ENCODE measurements around the gene ABLIM1.

ABLIM1 gene

DNA sequence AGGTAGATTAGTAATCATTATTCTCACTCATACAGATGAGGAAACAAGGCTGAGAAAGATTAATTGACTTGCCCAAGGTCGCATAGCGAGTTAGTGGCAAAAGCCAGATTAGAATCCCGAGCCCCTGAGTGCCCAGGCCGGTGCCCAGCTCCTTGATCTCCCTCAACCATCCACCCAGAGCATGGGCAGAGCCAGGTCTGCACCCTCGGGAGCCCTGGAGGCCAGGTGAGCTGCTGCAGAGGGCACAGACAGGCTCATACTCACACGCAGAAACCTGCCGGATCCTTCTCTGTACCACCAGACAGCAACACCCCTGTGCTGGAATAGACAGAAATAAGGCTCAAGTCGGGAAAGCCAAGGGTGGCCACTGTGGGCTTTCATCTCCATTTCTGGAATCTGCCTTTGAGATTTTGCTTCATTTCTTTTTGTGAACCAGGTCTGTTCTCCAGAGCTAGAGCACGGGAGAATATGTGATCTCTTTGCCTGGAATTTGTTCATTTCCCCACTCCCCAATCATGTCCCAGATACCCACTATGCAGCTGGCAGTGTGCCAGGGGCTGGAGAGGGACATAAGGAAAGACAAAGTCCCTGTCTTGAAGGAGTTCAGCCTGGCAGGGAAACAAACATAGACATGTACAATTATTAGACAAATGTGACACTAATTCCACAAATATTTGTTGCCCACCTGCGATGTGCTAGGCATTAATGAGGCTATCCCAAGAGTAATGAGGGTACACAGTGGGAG lies 259.3 kb downstream of the ABLIM1 start:
- no peak for TF ChIP-seq POU2F2 (IDR thresholded peaks at IDR 0.05; ENCODE audit: low read depth, low read length)
- no peak for TF ChIP-seq PAX5 (IDR thresholded peaks at IDR 0.05; ENCODE audit: insufficient read depth, low read length, severe bottlenecking)
- TF ChIP-seq SPI1 (IDR thresholded peaks at IDR 0.05; ENCODE audit: low read depth, low read length), result no peak
- TF ChIP-seq POLR2AphosphoS5 (IDR thresholded peaks at IDR 0.05; ENCODE audit: low read depth, low read length), result no peak
- no peak for TF ChIP-seq TAF1 (IDR thresholded peaks at IDR 0.05; ENCODE audit: low read depth, low read length)
- no peak for TF ChIP-seq POLR2A (IDR thresholded peaks at IDR 0.05; ENCODE audit: low read depth, low read length)
- DNase-seq (ENCODE audit: insufficient read length, low spot score) (no peak), FAIRE-seq (no peak)

- TF ChIP-seq TAF1 (IDR thresholded peaks at IDR 0.05; ENCODE audit: low read depth, low read length), result no peak
- TF ChIP-seq PAX5 (IDR thresholded peaks at IDR 0.05; ENCODE audit: insufficient read depth, low read length, severe bottlenecking), result no peak
- no peak for TF ChIP-seq SPI1 (IDR thresholded peaks at IDR 0.05; ENCODE audit: low read depth, low read length)
- TF ChIP-seq POLR2AphosphoS5 (IDR thresholded peaks at IDR 0.05; ENCODE audit: low read depth, low read length), result no peak
- TF ChIP-seq POU2F2 (IDR thresholded peaks at IDR 0.05; ENCODE audit: low read depth, low read length), result no peak
- TF ChIP-seq POLR2A (IDR thresholded peaks at IDR 0.05; ENCODE audit: low read depth, low read length), result no peak
- DNase-seq (ENCODE audit: insufficient read length, low spot score) (no peak), FAIRE-seq (no peak)
These were observed 260.4 kb downstream of the ABLIM1 start for GRCh38 chr10:114397651-114398145.

DNA sequence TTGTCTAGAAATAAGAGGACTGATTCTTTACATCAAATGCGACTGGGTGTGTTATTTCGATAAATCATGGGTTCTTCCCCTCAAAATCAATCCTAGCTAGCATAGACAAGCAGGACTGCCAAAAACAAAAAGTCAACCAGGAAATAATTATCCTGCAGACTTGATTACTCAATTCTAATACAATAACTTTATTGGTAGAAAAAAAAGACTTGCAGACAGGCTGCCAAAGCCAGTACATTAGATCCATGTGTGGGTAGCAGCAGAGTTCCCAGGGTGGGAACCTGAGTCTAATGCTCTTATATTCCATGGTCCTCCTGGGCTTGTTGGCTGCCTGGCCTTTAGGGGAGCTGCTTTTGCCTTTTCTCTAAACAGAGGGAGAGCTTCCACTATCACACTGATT lies 261.6 kb downstream of the ABLIM1 start:
- DNase-seq (ENCODE audit: insufficient read length, low spot score) (no peak), FAIRE-seq (no peak)
- TF ChIP-seq PAX5 (IDR thresholded peaks at IDR 0.05; ENCODE audit: insufficient read depth, low read length, severe bottlenecking), result no peak
- TF ChIP-seq TAF1 (IDR thresholded peaks at IDR 0.05; ENCODE audit: low read depth, low read length), result no peak
- no peak for TF ChIP-seq POLR2A (IDR thresholded peaks at IDR 0.05; ENCODE audit: low read depth, low read length)
- TF ChIP-seq POU2F2 (IDR thresholded peaks at IDR 0.05; ENCODE audit: low read depth, low read length), result no peak
- TF ChIP-seq SPI1 (IDR thresholded peaks at IDR 0.05; ENCODE audit: low read depth, low read length), result no peak
- TF ChIP-seq POLR2AphosphoS5 (IDR thresholded peaks at IDR 0.05; ENCODE audit: low read depth, low read length), result no peak

GRCh38 chr10:114395366-114396022 lies 262.6 kb downstream of the ABLIM1 start:
- no peak for TF ChIP-seq SPI1 (IDR thresholded peaks at IDR 0.05; ENCODE audit: low read depth, low read length)
- TF ChIP-seq POU2F2 (IDR thresholded peaks at IDR 0.05; ENCODE audit: low read depth, low read length), result no peak
- TF ChIP-seq POLR2A (IDR thresholded peaks at IDR 0.05; ENCODE audit: low read depth, low read length), result no peak
- TF ChIP-seq POLR2AphosphoS5 (IDR thresholded peaks at IDR 0.05; ENCODE audit: low read depth, low read length), result no peak
- no peak for TF ChIP-seq TAF1 (IDR thresholded peaks at IDR 0.05; ENCODE audit: low read depth, low read length)
- no peak for TF ChIP-seq PAX5 (IDR thresholded peaks at IDR 0.05; ENCODE audit: insufficient read depth, low read length, severe bottlenecking)
- FAIRE-seq (no peak), DNase-seq (ENCODE audit: insufficient read length, low spot score) (no peak)

GRCh38 chr10:114394531-114394930 lies 263.5 kb downstream of the ABLIM1 start:
- TF ChIP-seq POLR2AphosphoS5 (IDR thresholded peaks at IDR 0.05; ENCODE audit: low read depth, low read length), result no peak
- no peak for TF ChIP-seq TAF1 (IDR thresholded peaks at IDR 0.05; ENCODE audit: low read depth, low read length)
- no peak for TF ChIP-seq POU2F2 (IDR thresholded peaks at IDR 0.05; ENCODE audit: low read depth, low read length)
- TF ChIP-seq POLR2A (IDR thresholded peaks at IDR 0.05; ENCODE audit: low read depth, low read length), result no peak
- no peak for TF ChIP-seq PAX5 (IDR thresholded peaks at IDR 0.05; ENCODE audit: insufficient read depth, low read length, severe bottlenecking)
- no peak for TF ChIP-seq SPI1 (IDR thresholded peaks at IDR 0.05; ENCODE audit: low read depth, low read length)
- DNase-seq (ENCODE audit: insufficient read length, low spot score) (no peak), FAIRE-seq (no peak)

GRCh38 chr10:114393886-114394285 lies 264.2 kb downstream of the ABLIM1 start:
- DNase-seq (ENCODE audit: insufficient read length, low spot score), result no peak
- TF ChIP-seq POU2F2 (IDR thresholded peaks at IDR 0.05; ENCODE audit: low read depth, low read length) (no peak), POLR2A (IDR thresholded peaks at IDR 0.05; ENCODE audit: low read depth, low read length) (no peak), POLR2AphosphoS5 (IDR thresholded peaks at IDR 0.05; ENCODE audit: low read depth, low read length) (no peak), PAX5 (IDR thresholded peaks at IDR 0.05; ENCODE audit: insufficient read depth, low read length, severe bottlenecking) (no peak), SPI1 (IDR thresholded peaks at IDR 0.05; ENCODE audit: low read depth, low read length) (no peak), TAF1 (IDR thresholded peaks at IDR 0.05; ENCODE audit: low read depth, low read length) (no peak)
- FAIRE-seq, result no peak

DNA sequence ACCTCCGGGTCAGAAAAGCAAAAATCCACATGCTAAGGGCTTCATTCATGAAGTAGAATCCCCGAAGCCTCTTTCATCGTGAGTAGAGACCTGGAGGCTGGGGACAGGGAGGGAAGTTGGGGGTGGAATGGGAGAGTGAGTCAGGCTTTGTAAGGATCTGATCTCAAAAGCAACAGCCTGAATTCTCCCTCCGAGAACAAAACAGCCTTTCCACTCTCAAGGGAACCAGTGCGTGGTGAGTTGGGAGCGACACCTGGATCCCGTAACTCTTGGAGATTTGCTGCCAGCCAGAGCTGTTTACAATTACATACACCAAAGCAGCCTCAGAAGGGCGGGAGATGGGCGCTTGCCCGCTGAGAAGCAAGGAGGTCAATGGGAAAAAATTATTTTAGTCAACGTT lies 264.6 kb downstream of the ABLIM1 start:
- no peak for DNase-seq (ENCODE audit: insufficient read length, low spot score)
- TF ChIP-seq POLR2AphosphoS5 (IDR thresholded peaks at IDR 0.05; ENCODE audit: low read depth, low read length) (no peak), POLR2A (IDR thresholded peaks at IDR 0.05; ENCODE audit: low read depth, low read length) (no peak)
- no peak for FAIRE-seq

GRCh38 chr10:114392112-114392835 lies 265.8 kb downstream of the ABLIM1 start:
- DNase-seq (ENCODE audit: insufficient read length, low spot score) (no peak), FAIRE-seq (no peak)
- TF ChIP-seq POLR2AphosphoS5 (IDR thresholded peaks at IDR 0.05; ENCODE audit: low read depth, low read length), result no peak
- TF ChIP-seq POLR2A (IDR thresholded peaks at IDR 0.05; ENCODE audit: low read depth, low read length), result no peak
- no peak for TF ChIP-seq TAF1 (IDR thresholded peaks at IDR 0.05; ENCODE audit: low read depth, low read length)
- no peak for TF ChIP-seq PAX5 (IDR thresholded peaks at IDR 0.05; ENCODE audit: insufficient read depth, low read length, severe bottlenecking)
- no peak for TF ChIP-seq POU2F2 (IDR thresholded peaks at IDR 0.05; ENCODE audit: low read depth, low read length)
- no peak for TF ChIP-seq SPI1 (IDR thresholded peaks at IDR 0.05; ENCODE audit: low read depth, low read length)

- TF ChIP-seq SPI1 (IDR thresholded peaks at IDR 0.05; ENCODE audit: low read depth, low read length), result no peak
- DNase-seq (ENCODE audit: insufficient read length, low spot score) (no peak), FAIRE-seq (no peak)
These were observed 266.5 kb downstream of the ABLIM1 start for GRCh38 chr10:114391599-114391998.

Measured in GM12891 (cell line).